Measurements from ENCODE around the gene RETREG2.

RETREG2 gene

GRCh38 chr2:219205165-219205538, 27.1 kb downstream of the RETREG2 start:
- H3K4me1 ChIP-seq: peaks cover 0 to 20% (median 15%) of the 10 kb centered on the region in 4 donors
- H3K4me3 ChIP-seq: no peak overlapping the region
- H3K9me3 ChIP-seq: no peaks in the 10 kb centered on the region
- H3K36me3 ChIP-seq: peaks cover 7 to 24% (median 24%) of the 10 kb centered on the region in 3 donors
- intact Hi-C loops (cut with DNase I; ENCODE audit: low total_unique reads): no loop called here
- no peak for TF ChIP-seq CTCF (IDR thresholded peaks at IDR 0.05)
- H3K27ac ChIP-seq: no peak overlapping the region
- peaks cover 0 to 4% of the 10 kb centered on the region in 2 donors for H3K27me3 ChIP-seq
- no peak for DNase-seq

GRCh38 chr2:219205981-219206327, 27.9 kb downstream of the RETREG2 start:
- no peak for DNase-seq
- Histone ChIP-seq H3K9me3 (no peaks in the 10 kb centered on the region), H3K4me3 (peak overlapping the region; percentile 74 to 88), H3K4me1 (peaks cover 0 to 20% (median 15%) of the 10 kb centered on the region in 4 donors), H3K27ac (peak overlapping the region; percentile 91 to 93), H3K27me3 (no peaks in the 10 kb centered on the region), H3K36me3 (peaks cover 15 to 32% (median 28%) of the 10 kb centered on the region in 3 donors)
- no peak for TF ChIP-seq CTCF (IDR thresholded peaks at IDR 0.05)
- intact Hi-C loops (cut with DNase I; ENCODE audit: low total_unique reads): loop anchor here (1.0 kb wide), 1 partner anchor 12 kb away; the partner anchor contains the start of gene ABCB6

GRCh38 chr2:219206328-219207133, 28.5 kb downstream of the RETREG2 start, which contains the start of gene ZFAND2B:
TSS of gene ZFAND2B (plus strand) at chr2:219206782. CDS start at chr2:219206988, 206 bp downstream.
- no peaks in the 10 kb centered on the region for H3K9me3 ChIP-seq
- peaks cover 0 to 20% (median 15%) of the 10 kb centered on the region in 4 donors for H3K4me1 ChIP-seq
- DNase-seq: peak; percentile 95 to 97
- H3K27me3 ChIP-seq: no peaks in the 10 kb centered on the region
- intact Hi-C loops (cut with DNase I; ENCODE audit: low total_unique reads): loop anchor here (1.0 kb wide), 1 partner anchor 12 kb away; the partner anchor contains the start of gene ABCB6
- peak within 1 kb of the TSS; percentile 91 to 93 for H3K27ac ChIP-seq
- peak within 1 kb of the TSS; percentile 74 to 88 for H3K4me3 ChIP-seq
- peaks cover 17 to 36% (median 28%) of the 10 kb centered on the region in 3 donors for H3K36me3 ChIP-seq
- TF ChIP-seq CTCF (IDR thresholded peaks at IDR 0.05): peak; percentile 15 to 50

GRCh38 chr2:219207134-219207883, 29.2 kb downstream of the RETREG2 start:
- Histone ChIP-seq H3K9me3 (no peaks in the 10 kb centered on the region), H3K27ac (peak overlapping the region; percentile 91 to 93), H3K27me3 (no peaks in the 10 kb centered on the region), H3K4me3 (peak overlapping the region; percentile 74 to 88), H3K36me3 (peaks cover 22 to 44% (median 29%) of the 10 kb centered on the region in 3 donors), H3K4me1 (peaks cover 0 to 20% (median 15%) of the 10 kb centered on the region in 4 donors)
- intact Hi-C loops (cut with DNase I; ENCODE audit: low total_unique reads): no loop called here
- TF ChIP-seq CTCF (IDR thresholded peaks at IDR 0.05): no peak
- no peak for DNase-seq

- Histone ChIP-seq H3K36me3 (peaks cover 28 to 52% (median 37%) of the 10 kb centered on the region in 3 donors), H3K27ac (peak overlapping the region; percentile 91 to 93), H3K4me3 (peak overlapping the region; percentile 74 to 88), H3K27me3 (no peaks in the 10 kb centered on the region), H3K4me1 (peaks cover 0 to 20% (median 15%) of the 10 kb centered on the region in 4 donors), H3K9me3 (no peaks in the 10 kb centered on the region)
- no peak for DNase-seq
- intact Hi-C loops (cut with DNase I; ENCODE audit: low total_unique reads): no loop called here
- no peak for TF ChIP-seq CTCF (IDR thresholded peaks at IDR 0.05)
Observed at GRCh38 chr2:219207884-219208740, 30.0 kb downstream of the RETREG2 start.
